NT2/D1 (cell line): Measurements from ENCODE around the gene MRPL37.

Experiments
- DNase-seq: peaks from one replicate; pipeline ENCODE4 v3.0.0-alpha.2; 2011; ENCODE audit warnings: low read depth, low spot score
- H3K27me3 ChIP-seq: 2 replicates; pipeline ENCODE4 v1.6.0; 2011; ENCODE audit warnings: mild to moderate bottlenecking; ENCODE audit not compliant: insufficient read length, insufficient read depth
- H3K36me3 ChIP-seq: 2 replicates; pipeline ENCODE4 v1.6.1; 2011; ENCODE audit warnings: mild to moderate bottlenecking, low read length, mixed read lengths; ENCODE audit not compliant: insufficient read depth, insufficient read length
- H3K4me1 ChIP-seq: 2 replicates; pipeline ENCODE4 v1.5.1; 2011; ENCODE audit not compliant: insufficient read depth, insufficient read length
- H3K4me3 ChIP-seq: 2 replicates; pipeline ENCODE4 v1.5.1; 2011; ENCODE audit warnings: low read depth; ENCODE audit not compliant: insufficient read length
- H3K9ac ChIP-seq: 2 replicates; pipeline ENCODE4 v1.6.0; 2011; ENCODE audit warnings: low read depth; ENCODE audit not compliant: insufficient read length
- H3K9me3 ChIP-seq: 2 replicates; pipeline ENCODE4 v1.5.1; 2011; ENCODE audit warnings: mild to moderate bottlenecking, low read length; ENCODE audit not compliant: insufficient read depth
- SUZ12 ChIP-seq: IDR thresholded peaks from 2 replicates; pipeline ENCODE4 v1.6.1; 2011; ENCODE audit not compliant: insufficient read length, insufficient read depth; ENCODE audit errors: extremely low read depth
- YY1 ChIP-seq: IDR thresholded peaks from 2 replicates; pipeline ENCODE4 v1.6.1; 2011; ENCODE audit not compliant: insufficient read length, insufficient read depth
- ZNF274 ChIP-seq: IDR thresholded peaks from 2 replicates; pipeline ENCODE4 v1.6.1; 2011; ENCODE audit warnings: mild to moderate bottlenecking, low read depth, low read length

MRPL37 gene

DNA sequence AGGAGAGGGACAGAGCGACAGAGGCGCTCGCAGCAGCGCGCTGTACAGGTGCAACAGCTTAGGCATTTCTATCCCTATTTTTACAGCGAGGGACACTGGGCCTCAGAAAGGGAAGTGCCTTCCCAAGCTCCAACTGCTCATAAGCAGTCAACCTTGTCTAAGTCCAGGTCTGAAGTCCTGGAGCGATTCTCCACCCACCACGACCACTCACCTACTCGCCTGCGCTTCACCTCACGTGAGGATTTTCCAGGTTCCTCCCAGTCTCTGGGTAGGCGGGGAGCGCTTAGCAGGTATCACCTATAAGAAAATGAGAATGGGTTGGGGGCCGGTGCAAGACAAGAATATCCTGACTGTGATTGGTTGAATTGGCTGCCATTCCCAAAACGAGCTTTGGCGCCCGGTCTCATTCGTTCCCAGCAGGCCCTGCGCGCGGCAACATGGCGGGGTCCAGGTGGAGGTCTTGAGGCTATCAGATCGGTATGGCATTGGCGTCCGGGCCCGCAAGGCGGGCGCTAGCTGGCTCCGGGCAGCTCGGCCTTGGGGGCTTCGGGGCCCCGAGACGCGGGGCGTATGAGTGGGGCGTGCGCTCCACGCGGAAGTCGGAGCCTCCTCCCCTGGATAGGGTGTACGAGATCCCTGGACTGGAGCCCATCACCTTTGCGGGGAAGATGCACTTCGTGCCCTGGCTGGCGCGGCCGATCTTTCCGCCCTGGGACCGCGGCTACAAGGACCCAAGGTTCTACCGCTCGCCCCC, at the start of gene MRPL37, which contains the start of gene CYB5RL:
Gene MRPL37 (plus strand): TSS at position 403 of the 754 bp plus-strand sequence. CDS start 77 bp downstream, at position 480.
Gene CYB5RL (minus strand): TSS at position 266 of the 754 bp plus-strand sequence. CDS start 4,414 bp downstream, outside the sequence.
- Histone ChIP-seq H3K36me3 (peaks cover 56% of the 10 kb centered on the region), H3K9me3 (no peaks in the 10 kb centered on the region), H3K27me3 (no peaks in the 10 kb centered on the region), H3K9ac (peak within 1 kb of the TSS; percentile 99), H3K4me1 (peaks cover 2% of the 10 kb centered on the region), H3K4me3 (peak within 1 kb of the TSS; percentile 99)
- peak; percentile 99 for DNase-seq
- TF ChIP-seq YY1 (peak; percentile 89), SUZ12 (no peak), ZNF274 (no peak)

DNA sequence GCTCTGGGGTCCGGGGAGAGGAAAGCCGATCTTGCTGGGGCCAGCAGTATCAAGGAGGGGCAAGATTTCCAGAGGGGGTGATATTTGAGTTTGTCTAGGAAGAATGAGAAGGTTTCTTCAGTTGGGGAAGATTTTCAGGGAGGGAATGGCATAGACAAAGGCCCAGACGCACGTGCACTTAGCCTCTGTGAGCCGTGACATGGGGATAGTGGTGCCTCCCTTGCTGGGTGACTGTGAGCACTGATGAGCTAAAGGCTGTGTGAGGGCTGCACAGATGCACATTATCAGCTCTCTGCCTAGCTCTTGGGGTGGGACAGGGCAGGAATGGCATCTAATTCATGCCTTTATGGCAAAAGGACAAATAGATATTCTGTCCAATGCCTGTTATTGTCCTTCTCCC, 49.0 kb upstream of the MRPL37 start:
- TF ChIP-seq YY1 (no peak), SUZ12 (no peak), ZNF274 (no peak)
- Histone ChIP-seq H3K9me3 (no peaks in the 10 kb centered on the region), H3K4me1 (peaks cover 9% of the 10 kb centered on the region)

DNA sequence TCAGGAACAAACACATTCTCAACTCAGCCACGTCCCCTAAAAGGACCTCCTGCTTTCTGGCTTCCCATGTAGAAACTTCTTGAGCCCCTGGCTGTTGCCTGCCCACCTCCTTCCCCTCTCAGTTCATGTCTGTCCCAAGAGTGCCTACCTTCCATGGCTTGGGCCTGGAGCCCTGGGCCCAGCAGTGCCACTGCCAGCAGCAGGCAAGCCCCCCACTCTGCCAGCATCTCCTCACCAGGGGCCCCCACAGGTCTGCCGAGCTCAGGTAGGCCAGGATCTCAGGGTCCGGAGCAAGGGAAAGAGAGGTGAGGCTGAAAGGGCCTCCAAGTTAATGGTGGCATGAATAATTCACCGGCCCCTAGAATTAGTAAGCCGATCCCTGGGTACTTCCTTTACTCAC, 47.3 kb upstream of the MRPL37 start, which contains the start of gene CDCP2:
Gene CDCP2 (minus strand): TSS at position 305 of the 400 bp plus-strand sequence. CDS start 78 bp downstream, at position 227.
- Histone ChIP-seq H3K36me3 (no peaks in the 10 kb centered on the region), H3K9me3 (no peaks in the 10 kb centered on the region), H3K27me3 (no peaks in the 10 kb centered on the region), H3K4me1 (peaks cover 9% of the 10 kb centered on the region), H3K9ac (peak within 1 kb of the TSS; percentile 7), H3K4me3 (no peak within 1 kb of the TSS)
- no peak for TF ChIP-seq YY1
- no peak for TF ChIP-seq ZNF274
- no peak for TF ChIP-seq SUZ12
- no peak for DNase-seq

More for the DNA sequence above, 49.0 kb upstream of the MRPL37 start:
- Histone ChIP-seq H3K4me3 (no peak overlapping the region), H3K36me3 (no peaks in the 10 kb centered on the region), H3K9ac (no peak overlapping the region), H3K27me3 (no peaks in the 10 kb centered on the region)
- DNase-seq = no peak

DNA sequence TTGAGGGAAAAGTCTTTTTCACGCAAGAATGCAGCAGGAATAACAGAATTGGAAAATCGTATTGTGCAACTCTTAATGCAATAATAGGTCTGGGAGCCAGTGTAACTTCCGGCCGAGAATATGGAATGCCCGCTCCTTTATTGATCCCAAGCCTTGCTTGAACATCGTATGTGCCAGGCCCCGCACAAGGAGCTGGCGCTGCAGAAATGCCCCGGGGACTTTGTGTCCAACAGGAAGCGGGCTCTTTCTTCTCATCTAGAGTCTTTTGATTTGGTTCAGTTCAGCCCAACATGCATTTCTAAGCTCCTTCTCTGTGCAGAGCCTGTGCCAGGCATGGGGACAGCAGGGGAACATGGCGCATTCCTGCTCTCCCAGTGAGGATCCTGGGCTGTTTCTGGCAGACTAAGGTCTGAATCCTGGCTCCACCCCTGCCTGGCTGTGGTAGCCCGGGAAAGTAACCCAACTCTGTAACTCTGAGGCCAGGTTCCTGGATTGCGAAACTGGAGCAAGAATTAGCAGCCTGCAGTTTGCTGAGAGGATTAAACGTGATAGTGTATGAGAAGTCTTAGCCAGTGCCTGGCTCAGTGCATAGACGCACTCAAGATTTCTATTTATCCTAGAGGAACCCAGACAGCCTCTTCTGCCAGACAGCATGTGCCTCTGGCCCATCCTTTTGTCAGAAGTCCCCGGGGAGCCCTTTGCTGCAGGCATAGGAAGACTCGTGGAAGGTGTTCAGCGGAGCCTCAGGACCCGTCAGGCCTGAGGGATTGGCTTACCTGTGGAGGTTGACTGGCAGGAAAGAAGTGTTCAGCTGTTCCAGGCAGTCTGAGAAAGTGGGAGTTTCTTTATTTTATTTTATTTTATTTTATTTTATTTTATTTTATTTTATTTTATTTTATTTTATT, 46.2 kb upstream of the MRPL37 start:
- DNase-seq = peak; percentile 52
- TF ChIP-seq YY1 (no peak), ZNF274 (no peak), SUZ12 (no peak)
- H3K27me3 ChIP-seq = no peaks in the 10 kb centered on the region
- peaks cover 9% of the 10 kb centered on the region for H3K4me1 ChIP-seq
- H3K9me3 ChIP-seq = no peaks in the 10 kb centered on the region
- no peaks in the 10 kb centered on the region for H3K36me3 ChIP-seq
- peak overlapping the region; percentile 7 for H3K9ac ChIP-seq
- no peak overlapping the region for H3K4me3 ChIP-seq

DNA sequence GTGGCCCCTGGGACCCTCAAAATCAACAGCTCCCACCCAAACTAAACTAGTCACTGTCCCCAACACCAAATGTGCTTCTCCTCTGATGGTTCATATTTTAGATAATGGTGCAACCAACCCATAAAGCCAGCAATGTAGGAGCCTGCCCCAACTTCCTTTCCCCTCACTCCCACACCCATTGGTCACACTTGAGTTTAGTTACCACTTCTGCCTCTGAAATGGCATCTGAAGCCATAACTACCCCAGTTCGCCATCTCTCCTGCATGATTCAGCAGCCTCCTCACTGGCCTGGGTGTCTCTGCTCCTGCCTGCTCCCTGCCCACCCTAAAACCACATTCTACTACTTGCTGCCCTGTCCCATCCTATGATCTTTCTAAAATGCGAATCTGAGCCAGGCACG, 43.8 kb upstream of the MRPL37 start:
- no peaks in the 10 kb centered on the region for H3K27me3 ChIP-seq
- no peak overlapping the region for H3K9ac ChIP-seq
- no peak overlapping the region for H3K4me3 ChIP-seq
- peaks cover 14% of the 10 kb centered on the region for H3K4me1 ChIP-seq
- DNase-seq = no peak
- TF ChIP-seq YY1 (no peak), ZNF274 (no peak), SUZ12 (no peak)
- no peaks in the 10 kb centered on the region for H3K36me3 ChIP-seq
- no peaks in the 10 kb centered on the region for H3K9me3 ChIP-seq

DNA sequence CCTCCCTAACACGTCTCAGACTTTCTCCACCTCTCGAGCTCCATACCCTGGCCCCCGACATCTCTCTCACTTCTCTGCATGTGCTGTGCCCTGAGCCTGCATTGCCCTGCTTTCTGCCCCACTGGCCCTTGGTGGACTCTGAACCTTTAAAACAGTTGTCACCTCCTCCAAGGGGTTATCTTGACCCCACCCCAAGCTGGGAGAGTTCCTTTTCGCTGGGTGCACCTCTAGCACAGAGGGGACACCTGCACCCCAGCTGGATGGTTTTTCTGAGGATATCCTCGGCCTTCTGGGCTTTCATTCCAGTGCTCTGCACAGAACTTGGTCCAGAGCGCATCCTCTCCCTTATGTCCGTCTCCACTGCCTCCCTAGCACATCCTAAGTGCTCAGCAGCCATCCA, 43.0 kb upstream of the MRPL37 start:
- H3K9me3 ChIP-seq = no peaks in the 10 kb centered on the region
- no peak overlapping the region for H3K4me3 ChIP-seq
- H3K9ac ChIP-seq = no peak overlapping the region
- no peaks in the 10 kb centered on the region for H3K36me3 ChIP-seq
- no peaks in the 10 kb centered on the region for H3K27me3 ChIP-seq
- no peak for DNase-seq
- TF ChIP-seq SUZ12 (no peak), ZNF274 (no peak), YY1 (no peak)
- H3K4me1 ChIP-seq = peaks cover 19% of the 10 kb centered on the region

DNA sequence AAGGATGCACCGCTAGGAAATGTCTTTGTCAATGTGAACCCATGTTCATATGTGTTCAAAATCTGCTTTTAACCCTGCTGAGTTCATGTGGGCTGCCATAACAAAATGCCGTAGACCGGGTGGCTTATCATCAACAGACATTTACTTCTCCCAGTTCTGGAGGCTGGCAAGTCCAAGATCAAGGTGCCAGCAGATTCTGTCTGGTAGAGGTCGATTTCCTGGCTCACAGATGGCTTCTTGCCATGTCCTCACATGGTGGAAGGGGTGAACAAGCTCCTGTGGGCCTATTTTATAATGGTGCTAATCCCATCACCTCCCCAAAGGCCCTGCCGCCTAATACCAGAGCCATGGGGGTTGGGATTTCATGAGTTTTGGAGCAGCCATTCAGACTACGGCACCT, 42.6 kb upstream of the MRPL37 start:
- Histone ChIP-seq H3K4me3 (no peak overlapping the region), H3K27me3 (no peaks in the 10 kb centered on the region), H3K9ac (no peak overlapping the region), H3K36me3 (no peaks in the 10 kb centered on the region), H3K4me1 (peaks cover 19% of the 10 kb centered on the region), H3K9me3 (no peaks in the 10 kb centered on the region)
- no peak for TF ChIP-seq SUZ12
- TF ChIP-seq YY1 = no peak
- TF ChIP-seq ZNF274 = no peak
- no peak for DNase-seq
